ENCODE measurements around the gene PET100.

DNA sequence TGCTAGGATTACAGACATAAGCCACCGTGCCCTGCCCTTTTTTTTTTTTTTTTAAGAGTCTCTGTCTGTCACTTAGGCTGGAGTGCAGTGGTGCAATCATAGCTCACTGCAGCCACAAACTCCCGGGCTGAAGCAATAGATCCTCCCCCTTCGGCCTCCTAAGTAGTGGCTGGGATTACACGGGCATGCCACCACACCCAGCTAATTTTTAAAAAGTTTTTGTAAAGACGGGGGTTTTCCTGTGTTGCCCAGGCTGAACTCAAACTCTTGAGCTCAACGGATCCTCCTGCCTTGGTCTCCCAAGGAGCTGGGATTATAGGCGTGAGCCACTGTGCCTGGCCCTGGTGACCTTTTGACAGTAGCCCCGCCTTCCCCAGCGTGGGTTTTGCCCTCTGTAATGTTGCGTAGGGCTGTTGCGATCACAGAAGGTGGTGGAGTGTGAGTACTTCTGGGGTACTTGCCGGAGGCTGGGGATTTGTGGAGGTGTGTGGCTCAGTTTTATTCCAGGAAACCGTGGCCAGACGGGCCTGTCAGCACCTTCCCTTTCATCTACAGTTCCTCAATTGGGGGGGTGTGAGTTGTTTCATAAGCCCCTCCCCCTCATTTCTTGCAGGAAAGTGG, 27.6 kb downstream of the PET100 start:
- TF ChIP-seq, protein P1, sequence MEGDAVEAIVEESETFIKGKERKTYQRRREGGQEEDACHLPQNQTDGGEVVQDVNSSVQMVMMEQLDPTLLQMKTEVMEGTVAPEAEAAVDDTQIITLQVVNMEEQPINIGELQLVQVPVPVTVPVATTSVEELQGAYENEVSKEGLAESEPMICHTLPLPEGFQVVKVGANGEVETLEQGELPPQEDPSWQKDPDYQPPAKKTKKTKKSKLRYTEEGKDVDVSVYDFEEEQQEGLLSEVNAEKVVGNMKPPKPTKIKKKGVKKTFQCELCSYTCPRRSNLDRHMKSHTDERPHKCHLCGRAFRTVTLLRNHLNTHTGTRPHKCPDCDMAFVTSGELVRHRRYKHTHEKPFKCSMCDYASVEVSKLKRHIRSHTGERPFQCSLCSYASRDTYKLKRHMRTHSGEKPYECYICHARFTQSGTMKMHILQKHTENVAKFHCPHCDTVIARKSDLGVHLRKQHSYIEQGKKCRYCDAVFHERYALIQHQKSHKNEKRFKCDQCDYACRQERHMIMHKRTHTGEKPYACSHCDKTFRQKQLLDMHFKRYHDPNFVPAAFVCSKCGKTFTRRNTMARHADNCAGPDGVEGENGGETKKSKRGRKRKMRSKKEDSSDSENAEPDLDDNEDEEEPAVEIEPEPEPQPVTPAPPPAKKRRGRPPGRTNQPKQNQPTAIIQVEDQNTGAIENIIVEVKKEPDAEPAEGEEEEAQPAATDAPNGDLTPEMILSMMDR (IDR thresholded peaks at IDR 0.05): no peak
- TF ChIP-seq ZFX (IDR thresholded peaks at IDR 0.05; ENCODE audit: borderline replicate concordance): no peak
